Renal cortical epithelial cell (primary cell): Measurements from ENCODE around the gene PNPLA3. TPM values are rescaled to one million over a fixed set of nuclear protein-coding genes. Genes with fewer than 3 reads are reported as not detected.

ENCODE experiments used
- DNase-seq: peaks from one replicate; pipeline ENCODE4 v3.0.0-alpha.2; 2011; ENCODE audit warnings: low read depth
- total RNA-seq: library from RNA; depleted of rRNA; stranded (reverse); fragments of >200 nt; gene quantifications from 2 replicates; pipeline ENCODE4 v1.2.3, GENCODE V29; 2014

PNPLA3 gene
- total RNA-seq, 1 donor from 2014 or later, result 0.80 TPM

- no peak for DNase-seq
Measured at GRCh38 chr22:43964314-43964857, 40.8 kb downstream of the PNPLA3 start.

GRCh38 chr22:43967069-43967468 is 43.5 kb downstream of the PNPLA3 start:
- DNase-seq, result no peak

GRCh38 chr22:43968614-43969013 is 45.0 kb downstream of the PNPLA3 start:
- no peak for DNase-seq

GRCh38 chr22:43969021-43969878 is 45.6 kb downstream of the PNPLA3 start:
- no peak for DNase-seq

- no peak for DNase-seq
Measured at GRCh38 chr22:43969989-43970755, 46.6 kb downstream of the PNPLA3 start.

- DNase-seq, result no peak
Measured at GRCh38 chr22:43971112-43971511, 47.5 kb downstream of the PNPLA3 start.

GRCh38 chr22:43972931-43973462 is 49.4 kb downstream of the PNPLA3 start:
- no peak for DNase-seq

GRCh38 chr22:43974028-43974545 is 50.5 kb downstream of the PNPLA3 start:
- DNase-seq, result no peak

- DNase-seq, result no peak
Measured at GRCh38 chr22:43975041-43975440, 51.4 kb downstream of the PNPLA3 start.

GRCh38 chr22:43976861-43977795 is 53.5 kb downstream of the PNPLA3 start:
- no peak for DNase-seq

- DNase-seq, result no peak
Measured at GRCh38 chr22:43978558-43978957, 55.0 kb downstream of the PNPLA3 start.

- DNase-seq, result no peak
Measured at GRCh38 chr22:43980579-43980978, 57.0 kb downstream of the PNPLA3 start.

GRCh38 chr22:43980996-43981395 is 57.4 kb downstream of the PNPLA3 start:
- no peak for DNase-seq

- DNase-seq, result no peak
Measured at GRCh38 chr22:43983808-43984207, 60.2 kb downstream of the PNPLA3 start.

GRCh38 chr22:43985532-43985931 is 61.9 kb downstream of the PNPLA3 start:
- DNase-seq, result no peak

- no peak for DNase-seq
Measured at GRCh38 chr22:43988116-43988820, 64.7 kb downstream of the PNPLA3 start.

GRCh38 chr22:43988960-43989359 is 65.4 kb downstream of the PNPLA3 start:
- DNase-seq, result no peak

- no peak for DNase-seq
Measured at GRCh38 chr22:43990044-43990443, 66.4 kb downstream of the PNPLA3 start.

- no peak for DNase-seq
Measured at GRCh38 chr22:43991316-43992020, 67.9 kb downstream of the PNPLA3 start.

GRCh38 chr22:43992331-43992821 is 68.8 kb downstream of the PNPLA3 start:
- no peak for DNase-seq
